ENCODE measurements around the gene C2CD4B. TPM values are rescaled to one million over a fixed set of nuclear protein-coding genes. Genes with fewer than 3 reads are reported as not detected.

Gene C2CD4B
- total and polyA plus RNA-seq, 10 of the 15 experiments (the other 5 are each of a cell fraction or from before 2014, with no cell fraction given), result not detected

DNA sequence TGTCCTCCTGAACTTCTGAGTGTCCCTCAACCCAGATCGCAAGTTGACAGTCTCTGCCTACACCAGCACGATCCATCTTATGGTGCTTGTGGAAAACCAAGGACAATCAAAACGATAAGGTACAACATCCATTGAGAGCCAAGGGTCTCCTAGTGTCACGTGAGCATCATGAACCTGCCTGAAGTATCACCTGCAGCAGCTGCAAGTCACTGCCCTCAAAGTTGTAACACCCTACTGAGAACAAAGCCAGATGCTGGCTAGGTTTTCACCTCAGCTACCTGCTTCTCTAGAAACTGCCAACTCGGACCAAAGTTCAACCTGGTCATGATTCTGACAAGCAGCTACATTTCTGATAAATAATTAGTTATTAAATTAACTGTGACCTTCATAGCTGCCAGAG lies 17.5 kb downstream of the C2CD4B start:
- no peak overlapping the region for H2AFZ ChIP-seq (ENCODE audit: control insufficient read depth, low read depth, low read length)
- in situ Hi-C loops (cut with MboI), result no loop called here
- ATAC-seq, result no peak
- intact Hi-C loops (cut with micrococcal nuclease; ENCODE audit: unreplicated experiment), result no loop called here
- no peak overlapping the region for H3K27ac ChIP-seq (ENCODE audit: control insufficient read depth, insufficient read depth)
- BruUV-seq (replicated peaks), result no TSS peak
- TF ChIP-seq YY1 (IDR thresholded peaks at IDR 0.05; ENCODE audit: low read depth, low read length) (no peak), CBFB (IDR thresholded peaks at IDR 0.05; ENCODE audit: low read depth) (no peak), NRF1 (conservative IDR thresholded peaks at IDR 0.05; ENCODE audit: low read depth, low read length) (no peak), RFX5 (IDR thresholded peaks at IDR 0.05; ENCODE audit: low read depth, low read length) (no peak), NFYA (IDR thresholded peaks at IDR 0.05; ENCODE audit: borderline replicate concordance, low read depth, low read length) (no peak), WRNIP1 (IDR thresholded peaks at IDR 0.05; ENCODE audit: borderline replicate concordance, low read depth, low read length) (no peak), CEBPB (IDR thresholded peaks at IDR 0.05; ENCODE audit: borderline replicate concordance in 1 of 2, low read depth in 2 of 2, low read length in 2 of 2) (no peak), SPI1 (IDR thresholded peaks at IDR 0.05; ENCODE audit: borderline replicate concordance, insufficient read depth, low read depth, low read length) (no peak), SREBF2 (IDR thresholded peaks at IDR 0.05; ENCODE audit: low read length) (no peak)
- TF ChIP-seq, protein P1, sequence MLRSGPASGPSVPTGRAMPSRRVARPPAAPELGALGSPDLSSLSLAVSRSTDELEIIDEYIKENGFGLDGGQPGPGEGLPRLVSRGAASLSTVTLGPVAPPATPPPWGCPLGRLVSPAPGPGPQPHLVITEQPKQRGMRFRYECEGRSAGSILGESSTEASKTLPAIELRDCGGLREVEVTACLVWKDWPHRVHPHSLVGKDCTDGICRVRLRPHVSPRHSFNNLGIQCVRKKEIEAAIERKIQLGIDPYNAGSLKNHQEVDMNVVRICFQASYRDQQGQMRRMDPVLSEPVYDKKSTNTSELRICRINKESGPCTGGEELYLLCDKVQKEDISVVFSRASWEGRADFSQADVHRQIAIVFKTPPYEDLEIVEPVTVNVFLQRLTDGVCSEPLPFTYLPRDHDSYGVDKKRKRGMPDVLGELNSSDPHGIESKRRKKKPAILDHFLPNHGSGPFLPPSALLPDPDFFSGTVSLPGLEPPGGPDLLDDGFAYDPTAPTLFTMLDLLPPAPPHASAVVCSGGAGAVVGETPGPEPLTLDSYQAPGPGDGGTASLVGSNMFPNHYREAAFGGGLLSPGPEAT (IDR thresholded peaks at IDR 0.05; ENCODE audit: low read depth), result no peak
- TF ChIP-seq, protein P2, sequence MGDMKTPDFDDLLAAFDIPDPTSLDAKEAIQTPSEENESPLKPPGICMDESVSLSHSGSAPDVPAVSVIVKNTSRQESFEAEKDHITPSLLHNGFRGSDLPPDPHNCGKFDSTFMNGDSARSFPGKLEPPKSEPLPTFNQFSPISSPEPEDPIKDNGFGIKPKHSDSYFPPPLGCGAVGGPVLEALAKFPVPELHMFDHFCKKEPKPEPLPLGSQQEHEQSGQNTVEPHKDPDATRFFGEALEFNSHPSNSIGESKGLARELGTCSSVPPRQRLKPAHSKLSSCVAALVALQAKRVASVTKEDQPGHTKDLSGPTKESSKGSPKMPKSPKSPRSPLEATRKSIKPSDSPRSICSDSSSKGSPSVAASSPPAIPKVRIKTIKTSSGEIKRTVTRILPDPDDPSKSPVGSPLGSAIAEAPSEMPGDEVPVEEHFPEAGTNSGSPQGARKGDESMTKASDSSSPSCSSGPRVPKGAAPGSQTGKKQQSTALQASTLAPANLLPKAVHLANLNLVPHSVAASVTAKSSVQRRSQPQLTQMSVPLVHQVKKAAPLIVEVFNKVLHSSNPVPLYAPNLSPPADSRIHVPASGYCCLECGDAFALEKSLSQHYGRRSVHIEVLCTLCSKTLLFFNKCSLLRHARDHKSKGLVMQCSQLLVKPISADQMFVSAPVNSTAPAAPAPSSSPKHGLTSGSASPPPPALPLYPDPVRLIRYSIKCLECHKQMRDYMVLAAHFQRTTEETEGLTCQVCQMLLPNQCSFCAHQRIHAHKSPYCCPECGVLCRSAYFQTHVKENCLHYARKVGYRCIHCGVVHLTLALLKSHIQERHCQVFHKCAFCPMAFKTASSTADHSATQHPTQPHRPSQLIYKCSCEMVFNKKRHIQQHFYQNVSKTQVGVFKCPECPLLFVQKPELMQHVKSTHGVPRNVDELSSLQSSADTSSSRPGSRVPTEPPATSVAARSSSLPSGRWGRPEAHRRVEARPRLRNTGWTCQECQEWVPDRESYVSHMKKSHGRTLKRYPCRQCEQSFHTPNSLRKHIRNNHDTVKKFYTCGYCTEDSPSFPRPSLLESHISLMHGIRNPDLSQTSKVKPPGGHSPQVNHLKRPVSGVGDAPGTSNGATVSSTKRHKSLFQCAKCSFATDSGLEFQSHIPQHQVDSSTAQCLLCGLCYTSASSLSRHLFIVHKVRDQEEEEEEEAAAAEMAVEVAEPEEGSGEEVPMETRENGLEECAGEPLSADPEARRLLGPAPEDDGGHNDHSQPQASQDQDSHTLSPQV (IDR thresholded peaks at IDR 0.05), result no peak
- TF ChIP-seq, protein P3, sequence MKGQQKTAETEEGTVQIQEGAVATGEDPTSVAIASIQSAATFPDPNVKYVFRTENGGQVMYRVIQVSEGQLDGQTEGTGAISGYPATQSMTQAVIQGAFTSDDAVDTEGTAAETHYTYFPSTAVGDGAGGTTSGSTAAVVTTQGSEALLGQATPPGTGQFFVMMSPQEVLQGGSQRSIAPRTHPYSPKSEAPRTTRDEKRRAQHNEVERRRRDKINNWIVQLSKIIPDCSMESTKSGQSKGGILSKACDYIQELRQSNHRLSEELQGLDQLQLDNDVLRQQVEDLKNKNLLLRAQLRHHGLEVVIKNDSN (IDR thresholded peaks at IDR 0.05; ENCODE audit: borderline replicate concordance, extremely low read length, insufficient read depth, low read depth, low read length), result no peak
- TF ChIP-seq, protein P4, sequence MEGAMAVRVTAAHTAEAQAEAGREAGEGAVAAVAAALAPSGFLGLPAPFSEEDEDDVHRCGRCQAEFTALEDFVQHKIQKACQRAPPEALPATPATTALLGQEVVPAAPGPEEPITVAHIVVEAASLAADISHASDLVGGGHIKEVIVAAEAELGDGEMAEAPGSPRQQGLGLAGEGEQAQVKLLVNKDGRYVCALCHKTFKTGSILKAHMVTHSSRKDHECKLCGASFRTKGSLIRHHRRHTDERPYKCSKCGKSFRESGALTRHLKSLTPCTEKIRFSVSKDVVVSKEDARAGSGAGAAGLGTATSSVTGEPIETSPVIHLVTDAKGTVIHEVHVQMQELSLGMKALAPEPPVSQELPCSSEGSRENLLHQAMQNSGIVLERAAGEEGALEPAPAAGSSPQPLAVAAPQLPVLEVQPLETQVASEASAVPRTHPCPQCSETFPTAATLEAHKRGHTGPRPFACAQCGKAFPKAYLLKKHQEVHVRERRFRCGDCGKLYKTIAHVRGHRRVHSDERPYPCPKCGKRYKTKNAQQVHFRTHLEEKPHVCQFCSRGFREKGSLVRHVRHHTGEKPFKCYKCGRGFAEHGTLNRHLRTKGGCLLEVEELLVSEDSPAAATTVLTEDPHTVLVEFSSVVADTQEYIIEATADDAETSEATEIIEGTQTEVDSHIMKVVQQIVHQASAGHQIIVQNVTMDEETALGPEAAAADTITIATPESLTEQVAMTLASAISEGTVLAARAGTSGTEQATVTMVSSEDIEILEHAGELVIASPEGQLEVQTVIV (IDR thresholded peaks at IDR 0.05; ENCODE audit: borderline replicate concordance, partially characterized antibody), result no peak
- TF ChIP-seq, protein P5, sequence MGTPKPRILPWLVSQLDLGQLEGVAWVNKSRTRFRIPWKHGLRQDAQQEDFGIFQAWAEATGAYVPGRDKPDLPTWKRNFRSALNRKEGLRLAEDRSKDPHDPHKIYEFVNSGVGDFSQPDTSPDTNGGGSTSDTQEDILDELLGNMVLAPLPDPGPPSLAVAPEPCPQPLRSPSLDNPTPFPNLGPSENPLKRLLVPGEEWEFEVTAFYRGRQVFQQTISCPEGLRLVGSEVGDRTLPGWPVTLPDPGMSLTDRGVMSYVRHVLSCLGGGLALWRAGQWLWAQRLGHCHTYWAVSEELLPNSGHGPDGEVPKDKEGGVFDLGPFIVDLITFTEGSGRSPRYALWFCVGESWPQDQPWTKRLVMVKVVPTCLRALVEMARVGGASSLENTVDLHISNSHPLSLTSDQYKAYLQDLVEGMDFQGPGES (IDR thresholded peaks at IDR 0.05), result no peak
- DNase-seq (ENCODE audit: low read depth, low spot score), result no peak
- no peaks in the 10 kb centered on the region for H3K27me3 ChIP-seq (replicated peaks in 1 of 2; ENCODE audit: control insufficient read depth in 2 of 2, insufficient read depth in 2 of 2, low read length in 1 of 2)
- H3K9me3 ChIP-seq (replicated peaks; ENCODE audit: control insufficient read depth, insufficient read depth, low read length), result no peaks in the 10 kb centered on the region
- no peak overlapping the region for H3K4me2 ChIP-seq (ENCODE audit: control insufficient read depth, insufficient read depth)
- ChIA-PET SMC1A (ENCODE audit: uncharacterized antibody, unreplicated experiment) (no interaction called here), RAD21 (ENCODE audit: unreplicated experiment) (no interaction called here), CTCF (no interaction called here), POLR2A (no interaction called here)
- 38% methylated on average over 5 of the region's 5 CpGs for WGBS (ENCODE audit: insufficient coverage, insufficient replicate concordance, low lambda C conversion rate, missing lambda C conversion rate)
- no peaks in the 10 kb centered on the region for H3K79me2 ChIP-seq (ENCODE audit: control insufficient read depth, insufficient read depth, low read length)
- no peaks in the 10 kb centered on the region for H3K36me3 ChIP-seq (ENCODE audit: control insufficient read depth in 2 of 2, insufficient read depth in 2 of 2, low read length in 1 of 2)
- FAIRE-seq, result no peak
- H3K4me1 ChIP-seq (ENCODE audit: control insufficient read depth, insufficient read depth, low read length), result no peaks in the 10 kb centered on the region
- no peak overlapping the region for H3K9ac ChIP-seq (ENCODE audit: control insufficient read depth, insufficient read depth, low read length)
- H4K20me1 ChIP-seq (ENCODE audit: control insufficient read depth, insufficient read depth), result no peaks in the 10 kb centered on the region
- H3K4me3 ChIP-seq, result no peak overlapping the region
